Stimulated activated CD4-positive, alpha-beta T cell treated with anti-CD3 and anti-CD28 coated beads, Interleukin-12 subunit alpha, Interleukin-12 subunit beta, amount 100 ng/mL, for 48 hours (primary cell): ENCODE measurements around the gene CACNA1C.

Source experiments
- DNase-seq, 3 donors: peaks; one replicate each; pipeline ENCODE4 v3.0.0-alpha.2; 2020; ENCODE audit warnings: low read depth in 2 of 3, low spot score in 1 of 3

Gene CACNA1C

DNA sequence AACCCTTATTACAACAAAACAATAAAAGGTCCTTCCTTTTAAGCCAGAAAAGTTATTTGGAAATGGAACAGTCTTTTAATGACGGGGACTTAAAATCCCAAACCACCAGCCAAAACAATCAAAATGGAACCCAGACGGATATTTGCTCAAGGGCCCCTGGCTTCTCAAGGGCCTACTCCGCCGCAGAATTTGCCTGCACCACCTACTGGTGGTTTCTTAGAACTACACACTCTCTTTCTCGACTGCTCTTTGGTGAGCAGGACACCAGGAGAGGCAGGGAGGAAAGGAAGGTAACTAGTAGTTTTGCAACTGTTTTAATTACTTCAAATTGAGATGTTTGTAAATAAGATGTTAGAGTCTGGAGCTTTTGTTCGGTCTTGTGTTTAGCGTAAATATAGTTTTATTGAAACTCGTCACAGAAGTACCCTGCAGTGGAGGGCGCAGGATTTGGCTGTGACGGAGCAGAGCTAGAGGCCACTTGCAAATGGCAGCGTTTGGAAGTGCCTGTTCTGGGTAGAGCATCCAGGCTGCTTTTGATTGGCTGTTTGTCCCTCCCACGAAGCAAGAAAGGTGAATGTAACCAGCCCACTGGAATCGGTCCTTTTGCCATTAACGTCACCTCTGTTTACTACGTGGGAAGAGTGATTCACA, 238.5 kb downstream of the CACNA1C start:
- peak in 2 of 3 donors; percentile 7 to 20 for DNase-seq

DNA sequence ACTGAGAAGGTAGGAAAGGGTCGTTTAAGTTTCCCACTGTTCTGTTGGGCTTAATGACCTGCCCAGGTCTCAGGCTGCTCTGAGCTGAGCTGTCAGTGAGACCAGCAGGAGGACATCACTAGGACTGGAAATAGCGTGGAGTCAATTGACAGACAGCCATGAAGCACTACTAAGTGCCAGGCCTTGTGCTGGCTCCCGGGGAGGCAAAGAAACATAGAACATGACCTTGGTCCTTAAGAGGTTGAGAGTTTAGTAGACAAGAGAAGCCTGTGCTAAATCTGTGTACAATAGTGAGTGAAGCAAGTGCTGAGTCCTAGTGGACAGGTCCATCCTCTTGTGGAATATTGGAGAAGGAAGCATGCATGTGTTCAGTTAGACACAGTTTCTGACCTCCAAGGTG, 239.2 kb downstream of the CACNA1C start:
- no peak for DNase-seq

DNA sequence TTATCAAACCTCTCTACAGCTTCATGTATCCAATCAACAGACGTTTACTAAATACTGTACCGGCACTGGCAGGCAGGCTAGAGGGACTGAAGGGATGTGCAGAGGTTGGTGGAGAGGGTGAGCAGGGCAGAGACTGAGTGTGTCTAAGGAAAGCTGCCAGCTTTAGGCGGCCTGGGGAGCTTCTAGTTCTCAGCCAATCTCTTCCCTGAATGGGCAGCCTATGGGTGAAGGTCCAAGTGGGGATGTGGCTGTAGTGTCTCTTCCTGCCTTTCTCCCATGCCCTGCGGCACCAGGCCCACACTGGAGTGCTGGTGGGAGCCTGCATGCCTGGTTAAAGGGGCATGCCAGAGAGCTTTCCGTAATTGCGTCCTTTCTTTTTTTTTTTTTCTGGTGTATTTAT, 239.8 kb downstream of the CACNA1C start:
- DNase-seq, result no peak

DNA sequence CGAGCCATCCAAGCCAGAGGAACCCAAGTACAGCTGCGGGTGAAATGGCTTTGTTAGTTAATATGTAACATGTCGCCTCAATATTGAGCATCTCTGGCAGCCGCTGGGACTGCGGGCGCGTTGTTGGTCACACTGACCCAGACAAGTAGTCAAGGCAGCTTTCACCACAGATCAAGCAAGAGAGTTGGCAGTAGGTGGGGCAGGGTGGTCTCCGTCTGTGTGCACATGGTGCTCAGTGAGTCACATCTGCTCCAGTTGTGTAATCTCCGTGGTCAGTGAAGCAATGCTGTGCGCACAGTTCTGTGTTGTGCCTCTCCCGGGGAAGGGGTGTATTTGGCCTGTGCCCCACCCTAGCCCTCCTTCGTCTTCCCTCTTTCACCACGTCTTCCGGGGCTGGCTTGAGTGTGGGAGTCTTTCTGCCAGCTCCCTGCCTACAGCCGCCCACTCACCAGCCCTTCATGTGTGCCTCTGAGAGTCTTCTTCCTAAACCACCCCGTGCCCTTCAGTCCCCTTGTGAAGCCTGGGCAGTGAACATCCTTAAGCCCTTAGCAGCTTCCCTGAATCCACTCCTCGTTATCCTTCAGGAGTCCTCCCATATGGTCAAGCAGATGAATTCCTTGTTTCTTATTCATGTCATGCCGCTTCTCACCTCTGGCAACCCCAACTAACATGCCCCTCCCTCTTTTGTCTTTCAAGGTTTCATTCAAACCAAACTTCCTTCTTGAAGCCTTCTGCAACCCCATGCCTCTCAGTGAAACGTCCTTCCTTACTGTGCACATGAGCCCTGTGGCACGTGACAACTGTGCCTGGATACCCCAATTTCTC, 242.1 kb downstream of the CACNA1C start:
- no peak for DNase-seq

DNA sequence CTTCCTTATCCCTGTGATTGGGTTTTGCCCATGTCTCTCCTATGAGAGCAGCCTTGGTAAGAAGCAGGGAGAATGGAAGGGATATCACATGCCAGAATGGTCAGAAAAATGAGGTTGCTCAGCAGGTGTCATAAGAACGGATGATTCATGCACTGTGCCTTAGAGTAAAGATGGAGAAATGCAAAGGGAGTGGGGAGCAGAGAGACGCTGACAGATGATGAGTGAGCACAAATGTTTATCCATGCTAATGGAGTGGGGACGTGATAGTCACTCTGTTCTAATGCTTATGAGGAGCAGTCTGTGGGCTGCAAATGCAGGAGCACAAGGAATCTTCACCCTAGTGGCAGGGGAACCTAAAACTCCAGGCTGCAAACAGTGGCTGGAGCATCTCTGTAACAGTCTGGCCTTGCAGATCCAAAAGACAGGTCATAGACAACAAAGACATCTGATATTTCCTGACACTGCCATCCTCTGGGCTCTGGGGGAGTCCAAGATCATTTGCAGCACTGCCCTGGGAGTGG, 243.2 kb downstream of the CACNA1C start:
- DNase-seq, result no peak

DNA sequence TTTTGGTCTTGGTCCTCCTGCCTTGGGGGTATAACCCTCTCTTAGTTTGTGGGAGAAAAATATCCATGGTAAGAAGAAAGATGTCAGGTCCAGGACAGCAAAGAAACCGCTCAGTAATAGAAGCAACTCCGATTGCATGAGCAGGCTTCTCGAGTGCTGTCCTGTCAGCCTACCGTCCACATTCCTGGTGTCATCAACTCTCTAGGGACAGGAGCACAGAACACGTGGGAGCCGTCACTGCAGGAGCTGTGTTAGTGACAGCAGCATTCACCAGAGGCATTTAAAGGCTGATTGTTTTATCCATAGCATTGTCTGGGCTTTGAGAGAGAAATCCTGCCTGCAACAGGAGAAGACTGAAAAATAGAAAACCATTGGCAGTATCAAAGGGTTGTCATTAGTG, 244.2 kb downstream of the CACNA1C start:
- DNase-seq, result no peak

DNA sequence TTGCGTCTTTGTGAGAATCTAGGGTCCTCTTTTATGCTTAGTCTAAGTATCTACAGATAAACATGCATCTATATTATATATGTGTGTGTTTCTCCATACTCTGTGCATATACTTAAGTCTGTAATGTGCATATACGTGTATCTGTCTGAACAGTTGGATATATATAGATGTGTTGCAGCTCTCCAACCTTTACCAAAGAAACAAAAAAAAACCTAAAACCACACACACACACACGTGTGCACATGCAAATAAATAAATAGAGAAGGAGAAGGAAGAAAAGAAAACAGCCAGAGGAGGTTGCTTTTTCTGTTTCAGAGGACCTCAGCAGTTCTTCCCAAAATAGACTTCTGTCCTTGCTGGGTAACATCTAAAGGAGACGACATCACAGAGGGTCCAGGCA, 244.9 kb downstream of the CACNA1C start:
- DNase-seq, result no peak

DNA sequence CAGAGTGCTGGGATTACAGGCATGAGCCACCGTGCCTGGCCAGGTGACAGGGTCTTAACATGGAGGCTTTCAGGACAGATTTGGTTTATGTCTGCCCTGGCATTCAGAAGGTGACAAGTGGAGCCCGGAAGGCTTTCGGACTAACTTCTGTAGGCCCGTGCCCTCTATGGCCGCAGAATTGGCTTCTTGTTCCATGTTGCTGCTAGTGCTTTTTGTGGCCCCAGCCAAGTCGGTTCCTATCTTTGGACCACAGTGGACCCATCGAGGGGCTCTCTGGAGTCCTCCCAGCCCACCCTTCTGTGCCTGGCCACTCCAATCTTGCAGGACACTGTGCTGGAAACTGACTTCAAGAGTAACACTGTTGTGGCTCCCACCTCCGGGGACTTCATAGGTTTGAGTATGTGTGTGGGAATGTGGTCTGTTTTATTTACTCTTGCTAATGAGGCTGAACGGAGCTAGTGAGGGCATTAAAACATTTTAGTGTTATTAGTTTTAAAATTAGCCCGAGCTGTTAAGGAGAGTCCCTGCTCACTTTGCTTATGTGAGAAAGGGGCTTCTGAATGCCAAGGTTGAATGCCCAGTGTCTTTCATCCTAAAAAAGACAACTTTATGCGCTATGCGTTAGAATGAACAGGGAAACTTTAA, 245.9 kb downstream of the CACNA1C start:
- DNase-seq, result no peak

DNA sequence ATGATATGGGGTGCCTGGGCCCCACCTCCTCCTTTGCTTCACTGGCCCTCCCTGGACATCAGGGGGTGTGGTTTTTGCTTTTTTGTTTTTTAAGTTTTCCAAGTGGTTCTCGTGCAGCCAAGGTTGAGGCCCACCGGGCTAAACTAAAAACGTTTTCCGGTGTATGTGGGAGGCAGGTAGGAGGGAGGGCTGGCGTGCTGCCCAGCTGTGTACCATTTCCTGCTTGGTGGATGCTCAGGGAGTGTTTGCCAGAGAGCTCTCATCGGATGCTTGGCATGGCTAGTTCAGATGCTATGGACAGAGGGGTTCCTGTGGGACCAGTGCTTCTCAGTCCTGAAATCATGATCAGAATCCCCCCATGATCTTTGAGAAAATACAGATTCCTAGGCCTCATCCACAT, 246.4 kb downstream of the CACNA1C start:
- DNase-seq, result no peak

DNA sequence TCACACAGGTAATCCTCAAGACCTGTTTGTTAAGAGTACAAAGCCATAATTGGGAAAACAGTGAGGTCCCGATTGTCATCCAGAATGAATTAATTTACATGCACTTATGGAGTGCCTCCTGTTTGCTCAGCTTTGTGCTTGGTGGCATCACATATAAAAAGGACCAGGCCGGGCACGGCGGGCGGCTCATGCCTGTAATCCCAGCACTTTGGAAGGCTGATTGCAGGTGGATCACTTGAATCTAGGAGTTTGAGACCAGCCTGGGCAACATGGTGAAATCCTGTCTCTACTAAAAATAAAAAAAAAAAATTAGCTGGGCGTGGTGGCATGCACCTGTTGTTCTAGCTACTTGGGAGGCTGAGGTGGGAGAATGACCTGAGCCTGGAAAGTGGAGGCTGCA, 247.4 kb downstream of the CACNA1C start:
- no peak for DNase-seq

DNA sequence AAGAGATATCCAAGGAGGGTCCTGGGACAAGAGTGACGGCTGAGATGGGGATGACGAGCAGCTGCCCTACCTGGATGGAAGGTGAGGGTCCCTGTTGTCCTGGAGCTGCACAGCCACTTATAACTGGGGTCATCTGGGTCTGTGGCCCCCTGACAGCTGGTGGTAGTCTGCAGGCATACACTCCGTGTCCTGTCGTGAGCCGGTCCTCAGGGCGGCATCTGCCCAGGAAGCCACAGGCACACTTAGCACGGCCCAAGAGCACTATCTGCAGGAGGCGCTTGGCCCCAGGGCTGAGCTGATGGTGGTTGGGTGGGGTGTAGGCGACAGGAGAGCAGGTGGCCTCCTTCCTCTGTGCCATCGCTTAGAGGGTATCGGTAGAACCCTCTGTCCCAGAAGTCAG, 248.1 kb downstream of the CACNA1C start:
- DNase-seq, result no peak

DNA sequence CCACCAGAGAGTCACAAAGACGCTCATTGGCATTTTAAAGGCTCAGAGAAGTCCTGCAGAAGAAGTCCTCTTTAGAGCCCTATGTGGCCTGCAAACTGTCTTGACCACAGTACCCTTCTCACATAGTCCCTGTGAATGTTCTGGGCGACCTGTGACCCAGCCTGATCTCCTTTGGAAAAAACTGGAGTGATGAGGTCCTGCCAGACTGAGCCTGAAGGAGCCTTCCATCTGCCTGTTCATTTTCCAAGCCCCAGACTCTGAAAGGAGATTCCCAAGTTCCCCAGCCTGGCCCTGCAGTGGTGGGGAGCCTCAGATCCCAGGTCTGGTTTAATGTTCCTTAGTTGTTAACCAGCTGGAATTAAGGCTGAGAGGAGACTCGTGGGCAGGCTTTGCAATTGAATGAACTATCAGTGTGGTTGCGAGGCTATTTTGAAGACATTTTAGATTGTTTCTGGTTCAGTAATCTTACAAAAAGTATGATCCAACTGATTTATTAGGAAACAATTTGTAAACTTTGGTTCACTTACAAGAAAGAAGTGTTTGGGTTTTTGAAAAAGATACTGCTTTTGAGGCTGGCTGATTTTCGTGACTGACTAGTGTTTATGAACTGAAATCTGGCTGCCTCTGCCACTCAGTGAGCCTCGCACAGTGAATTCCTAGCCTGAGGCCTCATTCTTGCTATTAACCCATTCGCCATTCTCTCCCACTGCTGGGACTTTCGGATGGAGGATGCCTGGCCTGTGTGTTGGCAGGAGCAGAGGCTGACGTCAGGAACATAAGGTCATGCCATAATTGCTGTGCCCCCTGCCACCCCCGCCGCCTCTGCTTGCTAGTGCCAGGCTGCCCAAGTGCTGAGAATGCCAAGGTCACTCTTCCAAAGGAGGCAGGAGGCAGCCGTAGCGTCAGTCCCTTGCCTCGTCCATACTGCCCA, 249.0 kb downstream of the CACNA1C start:
- DNase-seq, result no peak

DNA sequence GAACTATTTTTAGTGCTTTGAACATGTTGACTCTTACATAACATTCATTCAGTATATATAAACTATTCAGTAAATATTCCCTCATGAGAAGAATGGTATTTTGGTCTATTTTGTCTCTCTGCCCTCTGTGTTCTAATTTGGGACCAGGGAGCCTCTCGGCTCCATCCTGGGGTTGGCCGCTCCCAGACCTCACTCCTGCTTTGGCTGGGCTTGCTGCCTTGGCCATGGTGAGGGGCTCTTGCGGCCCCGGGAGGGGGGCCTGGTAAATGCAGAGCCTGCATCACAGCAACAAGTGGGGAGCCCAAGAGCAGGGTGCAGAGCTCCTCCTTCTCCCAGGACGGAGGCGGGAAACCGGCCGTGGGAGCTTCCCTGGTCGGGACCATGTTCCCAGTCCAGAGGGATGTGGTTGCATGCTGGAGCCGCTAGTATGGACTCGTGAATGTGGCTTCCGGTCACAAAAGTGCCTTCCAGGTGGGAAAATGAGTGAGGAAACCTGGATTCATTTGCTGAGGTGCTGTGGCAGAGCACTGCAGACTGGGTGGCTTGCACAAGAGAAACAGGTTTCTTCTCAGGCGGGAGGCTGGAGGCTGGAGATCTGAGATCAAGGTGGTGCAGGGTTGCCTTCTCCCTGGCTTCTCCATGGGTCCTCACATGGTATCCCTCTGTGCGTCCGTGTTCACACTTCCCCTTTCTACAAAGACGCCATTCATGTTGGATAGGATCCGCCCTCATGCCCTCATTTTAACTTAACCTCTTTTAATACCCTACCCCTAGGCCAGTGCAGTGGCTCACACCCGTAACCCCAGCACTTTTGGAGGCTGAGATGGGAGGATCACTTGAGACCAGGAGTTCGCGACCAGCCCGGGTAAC, 250.2 kb downstream of the CACNA1C start:
- DNase-seq, result no peak

DNA sequence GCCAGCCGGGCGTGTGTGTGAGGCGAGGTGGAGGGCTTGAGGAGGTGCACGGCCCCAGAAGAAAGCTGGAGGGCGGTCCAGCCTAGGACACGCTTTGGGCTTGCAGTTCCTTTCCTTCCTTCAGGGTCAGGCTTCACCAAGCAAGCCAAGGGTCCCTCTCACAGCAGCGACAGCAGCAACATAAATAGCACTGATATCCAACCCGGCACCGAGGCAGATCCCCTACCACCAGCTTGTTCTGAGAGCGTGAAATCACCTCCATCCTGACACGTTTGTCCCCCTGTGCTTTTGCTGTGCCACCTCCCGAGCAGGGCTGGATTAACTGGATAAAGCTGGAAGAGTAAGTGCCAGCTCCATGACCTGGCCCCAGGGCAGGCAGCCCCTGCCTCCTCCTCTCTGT, 251.4 kb downstream of the CACNA1C start:
- DNase-seq, result no peak

DNA sequence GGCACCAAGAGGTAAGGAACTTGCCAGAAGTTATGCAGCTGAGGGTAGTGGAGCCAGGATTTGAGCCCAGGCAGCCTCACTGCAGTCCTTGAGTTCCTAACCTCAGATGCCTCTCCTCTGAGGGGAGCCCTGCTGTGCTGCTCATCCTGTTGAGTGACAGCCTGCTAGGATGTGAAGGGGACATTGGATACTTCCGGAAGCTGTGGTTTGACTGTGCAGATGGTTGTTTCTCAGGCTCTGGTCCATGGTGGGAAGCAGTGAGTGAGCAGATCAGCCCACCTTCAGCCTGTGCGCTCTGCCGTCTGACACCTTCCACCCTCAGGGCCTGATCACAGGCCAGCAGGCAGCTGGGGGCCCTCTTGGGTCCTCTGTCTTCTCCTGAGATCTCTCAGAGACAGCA, 253.2 kb downstream of the CACNA1C start:
- DNase-seq, result no peak

DNA sequence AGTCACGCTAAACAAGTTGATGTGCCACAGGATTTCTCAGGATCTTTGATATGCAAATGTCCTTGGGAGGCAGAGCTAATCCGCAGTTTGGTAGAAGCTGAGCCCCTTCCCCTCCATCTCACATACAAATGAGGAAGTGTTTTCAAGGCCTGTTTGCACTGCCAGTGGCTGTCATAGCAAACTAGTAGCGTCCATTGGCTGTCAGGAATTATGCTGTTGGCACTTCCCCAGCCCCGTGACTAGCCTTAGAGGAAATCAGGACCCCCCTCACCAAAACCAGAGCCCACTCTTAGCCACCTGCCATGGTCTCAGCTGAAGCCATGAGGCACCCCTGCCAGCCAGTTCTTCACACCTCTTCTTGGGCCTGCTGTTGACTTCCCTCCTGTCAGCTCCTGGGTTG, 253.9 kb downstream of the CACNA1C start:
- DNase-seq, result no peak

DNA sequence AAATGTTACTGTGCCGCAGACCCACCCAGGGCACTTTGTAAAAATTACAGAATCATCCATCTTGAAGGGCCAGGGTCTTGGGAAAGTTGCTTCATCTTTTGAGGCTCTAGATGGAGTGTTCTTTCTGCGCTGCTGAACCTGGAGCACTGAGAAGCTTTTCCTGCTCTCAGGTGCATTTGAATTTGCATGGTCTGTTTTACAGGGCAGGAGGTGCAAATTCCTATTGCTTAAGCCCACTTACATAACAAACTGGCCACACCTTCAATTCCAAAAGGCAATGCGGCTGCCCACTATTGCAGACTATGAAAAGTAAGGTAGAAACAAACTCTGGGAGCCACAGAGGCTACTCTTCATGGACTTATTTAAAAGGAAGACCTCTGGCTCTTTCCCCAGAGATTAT, 254.8 kb downstream of the CACNA1C start:
- no peak for DNase-seq

DNA sequence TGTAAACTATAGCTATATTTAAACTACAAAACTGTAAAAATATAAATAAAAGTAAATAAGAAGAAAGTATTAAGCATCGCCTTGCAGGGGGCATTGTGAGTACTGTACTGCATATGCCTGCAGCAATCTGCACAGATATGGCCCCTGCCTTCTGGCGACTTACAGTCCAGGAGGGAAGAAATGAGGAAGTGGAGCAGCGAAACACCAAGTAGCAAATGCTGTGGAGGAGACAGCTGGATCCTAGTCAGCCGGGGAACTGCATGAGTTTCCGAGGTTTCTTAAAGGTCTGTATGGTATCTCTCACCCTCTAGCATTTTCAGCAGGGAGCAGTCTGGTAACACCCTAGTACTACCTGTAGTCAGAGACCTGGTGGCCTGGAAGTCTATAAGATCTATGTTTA, 256.9 kb downstream of the CACNA1C start:
- no peak for DNase-seq

DNA sequence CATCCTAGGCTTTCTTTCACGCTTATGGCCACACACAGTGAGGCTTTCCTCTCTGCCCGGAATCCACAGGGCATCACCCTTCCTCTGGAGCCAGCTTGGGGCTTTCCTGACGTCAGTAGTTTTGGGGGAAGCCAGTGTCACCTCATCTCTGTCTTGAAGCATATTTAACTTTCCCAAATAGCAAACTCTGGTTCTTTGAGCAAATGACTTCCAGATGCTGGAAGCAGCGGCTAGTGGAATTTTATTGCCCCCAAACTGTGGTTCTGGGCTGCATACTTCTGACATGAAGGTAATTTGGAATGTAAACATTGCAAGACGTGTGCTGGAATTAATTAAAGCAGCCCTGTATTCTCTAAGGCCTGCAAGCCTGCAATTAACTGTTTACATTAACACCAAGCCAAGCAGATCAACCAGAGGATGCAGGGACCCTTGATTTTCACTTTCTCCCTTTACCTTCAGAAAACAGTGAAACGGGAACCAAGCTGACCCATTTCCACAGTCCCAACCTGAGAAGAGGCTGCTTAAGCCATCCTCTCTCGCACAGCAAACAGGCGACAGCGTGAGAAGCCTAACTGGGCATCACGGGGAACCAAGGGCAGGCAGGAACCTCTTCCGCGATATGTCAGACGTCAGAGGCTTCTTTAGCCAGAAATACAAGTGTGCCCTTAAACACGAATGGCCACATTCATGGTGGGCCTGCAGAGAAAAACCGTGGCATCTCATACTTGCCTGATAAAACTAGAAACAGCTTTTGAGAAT, 258.4 kb downstream of the CACNA1C start:
- no peak for DNase-seq
